ENCODE measurements around the gene SPR.
A peak's percentile ranks its signal among the peaks of the same experiment; 100 is the strongest.

SPR gene

GRCh38 chr2:72886505-72887031 lies 640 bp upstream of the SPR start:
- Histone ChIP-seq H3K4me3 (ENCODE audit: low read depth, low read length) (peak overlapping the region; percentile 61), H3K9me3 (no peaks in the 10 kb centered on the region), H3K27me3 (no peaks in the 10 kb centered on the region), H3K36me3 (no peaks in the 10 kb centered on the region), H3K4me1 (no peaks in the 10 kb centered on the region)
- DNase-seq: no peak
- TF ChIP-seq CTCF (IDR thresholded peaks at IDR 0.05; ENCODE audit: low read depth, low read length): no peak

GRCh38 chr2:72887740-72888437 lies 681 bp downstream of the SPR start:
- peak; percentile 83 for DNase-seq
- Histone ChIP-seq H3K4me1 (no peaks in the 10 kb centered on the region), H3K4me3 (ENCODE audit: low read depth, low read length) (peak overlapping the region; percentile 61), H3K36me3 (no peaks in the 10 kb centered on the region), H3K9me3 (no peaks in the 10 kb centered on the region), H3K27me3 (no peaks in the 10 kb centered on the region)
- peak; percentile 87 for TF ChIP-seq CTCF (IDR thresholded peaks at IDR 0.05; ENCODE audit: low read depth, low read length)

- H3K36me3 ChIP-seq: no peaks in the 10 kb centered on the region
- no peaks in the 10 kb centered on the region for H3K4me1 ChIP-seq
- no peaks in the 10 kb centered on the region for H3K9me3 ChIP-seq
- H3K4me3 ChIP-seq (ENCODE audit: low read depth, low read length): no peak overlapping the region
- no peak for TF ChIP-seq CTCF (IDR thresholded peaks at IDR 0.05; ENCODE audit: low read depth, low read length)
- DNase-seq: no peak
- H3K27me3 ChIP-seq: no peaks in the 10 kb centered on the region
Measured at GRCh38 chr2:72888438-72889202, 1.4 kb downstream of the SPR start.

- TF ChIP-seq CTCF (IDR thresholded peaks at IDR 0.05; ENCODE audit: low read depth, low read length): no peak
- no peaks in the 10 kb centered on the region for H3K27me3 ChIP-seq
Measured at GRCh38 chr2:72889991-72890390, 2.8 kb downstream of the SPR start.

GRCh38 chr2:72891091-72891818 lies 4.0 kb downstream of the SPR start:
- TF ChIP-seq CTCF (IDR thresholded peaks at IDR 0.05; ENCODE audit: low read depth, low read length): no peak
- Histone ChIP-seq H3K4me3 (ENCODE audit: low read depth, low read length) (no peak overlapping the region), H3K4me1 (no peaks in the 10 kb centered on the region), H3K9me3 (no peaks in the 10 kb centered on the region), H3K36me3 (no peaks in the 10 kb centered on the region), H3K27me3 (no peaks in the 10 kb centered on the region; the same call in 1 of the 2 replicates)
- no peak for DNase-seq

More at GRCh38 chr2:72889991-72890390, 2.8 kb downstream of the SPR start:
- H3K36me3 ChIP-seq: no peaks in the 10 kb centered on the region
- H3K9me3 ChIP-seq: no peaks in the 10 kb centered on the region
- H3K4me3 ChIP-seq (ENCODE audit: low read depth, low read length): no peak overlapping the region
- no peak for DNase-seq
- no peaks in the 10 kb centered on the region for H3K4me1 ChIP-seq
